Ovary (tissue), 9 donors: ENCODE measurements around the gene DNAJC25. TPM values are rescaled to one million over a fixed set of nuclear protein-coding genes. Genes with fewer than 3 reads are reported as not detected.
A peak's percentile ranks its signal among the peaks of the same experiment; 100 is the strongest.

Experiments
- DNase-seq, 5 donors: peaks; one replicate each; pipeline ENCODE4 v3.0.0-alpha.2; 2019 to 2020
- H3K27ac ChIP-seq, 2 donors: fragments of 200-600 bp; one replicate each; pipeline versions ENCODE4 v1.5.1 to v1.8.0; 2019 to 2022
- H3K27me3 ChIP-seq: fragments of 200-600 bp; one replicate; pipeline ENCODE4 v1.8.0; 2022
- H3K36me3 ChIP-seq: fragments of 200-600 bp; sonication (generic); one replicate; pipeline ENCODE4 v1.5.1; 2019
- H3K4me1 ChIP-seq: one replicate; pipeline ENCODE4 v1.8.1; 2013; ENCODE audit warnings: mild to moderate bottlenecking, moderate library complexity; ENCODE audit not compliant: insufficient read depth
- H3K4me3 ChIP-seq: fragments of 200-600 bp; sonication (generic); one replicate; pipeline ENCODE4 v1.5.1; 2017
- H3K9me3 ChIP-seq, 2 donors: fragments of 200-600 bp in 1 of 2; sonication (generic) in 1 of 2; one replicate each; pipeline versions ENCODE4 v1.5.1 to v1.8.1; 2013 to 2019; ENCODE audit warnings: mild to moderate bottlenecking in 1 of 2, moderate library complexity in 1 of 2
- CTCF ChIP-seq, 3 donors: fragments of 450-650 bp in 2 of 3; fragments of 200-600 bp in 1 of 3; IDR thresholded peaks; one replicate each; pipeline versions ENCODE4 v1.5.1 to v1.8.0; 2016 to 2022; ENCODE audit warnings: antibody characterized with exemption in 3 of 3, mild to moderate bottlenecking in 1 of 3
- EP300 ChIP-seq: sonication (generic); formaldehyde crosslinking; IDR thresholded peaks from one replicate; pipeline ENCODE4 v1.6.1; 2017; ENCODE audit warnings: antibody characterized with exemption
- POLR2A ChIP-seq: fragments of 450-650 bp; IDR thresholded peaks from one replicate; pipeline ENCODE4 v1.6.1; 2017; ENCODE audit warnings: antibody characterized with exemption, mild to moderate bottlenecking, moderate library complexity
- WGBS, 3 donors: extraction: QIAGEN DNeasy Blood & Tissue Kit in 1 of 3; methylation state at CpG; one replicate each; pipeline versions ENCODE4 v1.1.5 to v1.1.7; 2013 to 2017; 5-methylcytosine and 5-hydroxymethylcytosine counted together
- intact Hi-C, 4 donors: fragments of 100-400 bp; cut with DNase I; formaldehyde crosslinking; loops; one replicate each; pipeline versions ENCODE4 v1.11.0 to v1.15.1; 2022 to 2023
- polyA plus RNA-seq, 2 donors: library from polyadenylated mRNA; stranded (reverse); fragments of 200-250 nt in 1 of 2; fragments of 350-450 nt in 1 of 2; fragmentation: Illumina TruSeq in 1 of 2; extraction: RNeasy Lipid Tissue Mini Kit (QIAGEN cat#74804) in 1 of 2; gene quantifications; one replicate each; pipeline ENCODE4 v1.2.3, GENCODE V29; 2013 to 2014
- total RNA-seq, 7 donors: library from RNA; depleted of rRNA in 2 of 7; stranded (reverse); fragments of >200 nt in 2 of 7; fragmentation: NEBNext Ultra II Directional in 3 of 7; extraction: Animal tissue kit (Norgen Biotek cat#: 25700) in 3 of 7; gene quantifications; one replicate each; pipeline versions ENCODE4 v1.1.0 to v1.2.4, GENCODE V29; 2016 to 2023
- donor health status: DM: no; HTN: no; CAD: no; lungs with moderate emphysema.
- donor health status: DM: no; HTN: no; CAD: no.
- donor health status: Bipolar disorder and iron deficiency.
- donor health status: DM: yes; HTN: yes; CAD: no.
- donor health status: DM: no; HTN: no; CAD: no.
- donor health status: DM: yes; HTN: yes; CAD: no.

Gene DNAJC25
- total and polyA plus RNA-seq, 9 donors: 5.3 to 12.3 (median 7.9) TPM

GRCh38 chr9:111658943-111659342 lies 27.8 kb downstream of the DNAJC25 start:
- H3K9me3 ChIP-seq: no peaks in the 10 kb centered on the region
- DNase-seq: no peak
- no peak for TF ChIP-seq POLR2A
- no peak for TF ChIP-seq CTCF (IDR thresholded peaks at IDR 0.05)
- no peak for TF ChIP-seq EP300
- H3K27ac ChIP-seq: no peak overlapping the region
- WGBS, 3 donors: 67 to 87% (median 69%) methylated on average over 8 of the region's 8 CpGs
- no peak overlapping the region for H3K4me3 ChIP-seq
- H3K36me3 ChIP-seq: no peaks in the 10 kb centered on the region
- no peaks in the 10 kb centered on the region for H3K27me3 ChIP-seq
- peaks cover 3% of the 10 kb centered on the region for H3K4me1 ChIP-seq
- intact Hi-C loops: no loop called here

- 85 to 88% (median 87%) methylated on average over 3 of the region's 3 CpGs for WGBS, 3 donors
- H3K27me3 ChIP-seq: no peaks in the 10 kb centered on the region
- DNase-seq: no peak
- TF ChIP-seq CTCF (IDR thresholded peaks at IDR 0.05): no peak
- no peak for TF ChIP-seq POLR2A
- H3K36me3 ChIP-seq: no peaks in the 10 kb centered on the region
- H3K9me3 ChIP-seq: no peaks in the 10 kb centered on the region
- H3K27ac ChIP-seq: no peak overlapping the region
- intact Hi-C loops: no loop called here
- H3K4me1 ChIP-seq: peaks cover 3% of the 10 kb centered on the region
- no peak overlapping the region for H3K4me3 ChIP-seq
Observed at GRCh38 chr9:111659691-111660090, 28.6 kb downstream of the DNAJC25 start.

GRCh38 chr9:111661150-111661801 lies 30.1 kb downstream of the DNAJC25 start, which contains the start of gene GNG10:
Gene GNG10, plus strand, starts transcription at chr9:111661605. Its CDS starts 30 bp downstream, at chr9:111661635.
- peak within 1 kb of the TSS; percentile 91 for H3K4me3 ChIP-seq
- H3K36me3 ChIP-seq: no peaks in the 10 kb centered on the region
- peak within 1 kb of the TSS; percentile 48 to 66 for H3K27ac ChIP-seq
- no peaks in the 10 kb centered on the region for H3K9me3 ChIP-seq
- WGBS, 3 donors: 0 to 2% (median 1%) methylated on average over 27 to 61 of the region's 61 CpGs
- peaks cover 3% of the 10 kb centered on the region for H3K4me1 ChIP-seq
- TF ChIP-seq EP300 (no peak), POLR2A (no peak), CTCF (IDR thresholded peaks at IDR 0.05) (no peak)
- no peaks in the 10 kb centered on the region for H3K27me3 ChIP-seq
- DNase-seq: peak; percentile 44 to 73 (median 54)
- intact Hi-C loops: no loop called here

GRCh38 chr9:111661802-111662521 lies 30.8 kb downstream of the DNAJC25 start:
- no peaks in the 10 kb centered on the region for H3K9me3 ChIP-seq
- DNase-seq: peak in 3 of 5 donors; percentile 14 to 37 (median 28)
- intact Hi-C loops: no loop called here
- no peak for TF ChIP-seq EP300
- no peak for TF ChIP-seq CTCF (IDR thresholded peaks at IDR 0.05)
- no peak for TF ChIP-seq POLR2A
- H3K27ac ChIP-seq: peak overlapping the region; percentile 48 to 66
- WGBS, 3 donors: 0 to 1% (median 1%) methylated on average over 48 to 57 of the region's 57 CpGs
- H3K4me1 ChIP-seq: peaks cover 3% of the 10 kb centered on the region
- H3K4me3 ChIP-seq: peak overlapping the region; percentile 91
- no peaks in the 10 kb centered on the region for H3K36me3 ChIP-seq
- H3K27me3 ChIP-seq: no peaks in the 10 kb centered on the region
